Caco-2 (cell line): ENCODE measurements around the gene SYMPK. TPM values are rescaled to one million over a fixed set of nuclear protein-coding genes. Genes with fewer than 3 reads are reported as not detected.
A peak's percentile ranks its signal among the peaks of the same experiment; 100 is the strongest.

ENCODE experiments used
- BruUV-seq: library from RNA; stranded (reverse); fragments of 400-500 nt; replicated peaks from 2 replicates; lab custom pipeline; 2021; lab: Mats Ljungman, UMichigan
- CTCF ChIA-PET: fragments of 300-600 bp; sonication (Branson Sonifier 250); formaldehyde crosslinking; loops from one replicate; lab custom pipeline; 2022; ENCODE audit warnings: antibody characterized with exemption; lab: Charles Lee
- POLR2A ChIA-PET: fragments of 300-600 bp; sonication (Branson Sonifier 250); formaldehyde crosslinking; loops from one replicate; lab custom pipeline; 2022; ENCODE audit warnings: antibody characterized with exemption; lab: Charles Lee
- DNase-seq, 2 experiments: peaks; one replicate each; pipeline versions ENCODE4 v3.0.0 to v3.0.0-alpha.2; 2020 to 2022
- H3K27me3 ChIP-seq: replicated peaks from 2 replicates; pipeline ENCODE4 v1.6.0; 2011; ENCODE audit warnings: low read length; ENCODE audit not compliant: control insufficient read depth, insufficient read depth
- H3K36me3 ChIP-seq: 2 replicates; pipeline ENCODE4 v1.5.1; 2011; ENCODE audit warnings: low read length; ENCODE audit not compliant: control insufficient read depth, insufficient read depth
- H3K4me1 ChIP-seq: fragments of 250-450 bp; sonication (Bioruptor Pico); 2 replicates; pipeline ENCODE4 v1.5.1; 2020; ENCODE audit warnings: mild to moderate bottlenecking
- H3K4me3 ChIP-seq: 2 replicates; pipeline ENCODE4 v1.5.1; 2011; ENCODE audit warnings: low read depth, mild to moderate bottlenecking, control low read depth, low read length
- H3K9me3 ChIP-seq: fragments of 250-450 bp; sonication (Bioruptor Pico); 2 replicates; pipeline ENCODE4 v1.5.1; 2020; ENCODE audit warnings: mild to moderate bottlenecking, moderate library complexity
- H3K27ac Mint-ChIP-seq: one replicate; pipeline ENCODE4 v1.8.0; 2022; ENCODE audit warnings: mixed read lengths; ENCODE audit not compliant: unreplicated experiment
- H3K27me3 Mint-ChIP-seq: one replicate; pipeline ENCODE4 v1.8.0; 2022; ENCODE audit warnings: mixed read lengths; ENCODE audit not compliant: insufficient read depth, unreplicated experiment
- H3K36me3 Mint-ChIP-seq: one replicate; pipeline ENCODE4 v1.8.0; 2022; ENCODE audit warnings: mild to moderate bottlenecking, mixed read lengths; ENCODE audit not compliant: insufficient read depth, unreplicated experiment
- H3K4me1 Mint-ChIP-seq: one replicate; pipeline ENCODE4 v1.8.0; 2022; ENCODE audit warnings: low read depth, mixed read lengths; ENCODE audit not compliant: unreplicated experiment
- H3K4me3 Mint-ChIP-seq: one replicate; pipeline ENCODE4 v1.8.0; 2022; ENCODE audit warnings: mild to moderate bottlenecking, moderate library complexity, mixed read lengths; ENCODE audit not compliant: unreplicated experiment
- H3K9me3 Mint-ChIP-seq: one replicate; pipeline ENCODE4 v1.8.0; 2022; ENCODE audit warnings: mixed read lengths; ENCODE audit not compliant: unreplicated experiment
- intact Hi-C: fragments of 100-400 bp; cut with micrococcal nuclease; formaldehyde crosslinking; loops from one replicate; pipeline ENCODE4 v1.10.0; 2022; ENCODE audit not compliant: unreplicated experiment
- total RNA-seq: library from RNA; stranded (reverse); gene quantifications from 2 replicates; pipeline ENCODE4 v1.2.3, GENCODE V29; 2022
- TF ChIP-seq, protein P1 (sequence below), 2 experiments: fragments of 200-600 bp in 1 of 2; IDR thresholded peaks; 1 replicate in 1 of 2; 2 replicates in 1 of 2; pipeline versions ENCODE4 v1.5.1 to v1.8.0; 2011 to 2022; ENCODE audit warnings: antibody characterized with exemption in 1 of 2, control low read depth in 1 of 2, inconsistent platforms in 1 of 2, low read depth in 1 of 2, low read length in 1 of 2, mild to moderate bottlenecking in 1 of 2, moderate library complexity in 1 of 2; ENCODE audit not compliant: insufficient read depth in 1 of 2, severe bottlenecking in 1 of 2, unreplicated experiment in 1 of 2

The SYMPK gene
- total RNA-seq, 1 experiment from 2014 or later = 81.8 TPM

DNA sequence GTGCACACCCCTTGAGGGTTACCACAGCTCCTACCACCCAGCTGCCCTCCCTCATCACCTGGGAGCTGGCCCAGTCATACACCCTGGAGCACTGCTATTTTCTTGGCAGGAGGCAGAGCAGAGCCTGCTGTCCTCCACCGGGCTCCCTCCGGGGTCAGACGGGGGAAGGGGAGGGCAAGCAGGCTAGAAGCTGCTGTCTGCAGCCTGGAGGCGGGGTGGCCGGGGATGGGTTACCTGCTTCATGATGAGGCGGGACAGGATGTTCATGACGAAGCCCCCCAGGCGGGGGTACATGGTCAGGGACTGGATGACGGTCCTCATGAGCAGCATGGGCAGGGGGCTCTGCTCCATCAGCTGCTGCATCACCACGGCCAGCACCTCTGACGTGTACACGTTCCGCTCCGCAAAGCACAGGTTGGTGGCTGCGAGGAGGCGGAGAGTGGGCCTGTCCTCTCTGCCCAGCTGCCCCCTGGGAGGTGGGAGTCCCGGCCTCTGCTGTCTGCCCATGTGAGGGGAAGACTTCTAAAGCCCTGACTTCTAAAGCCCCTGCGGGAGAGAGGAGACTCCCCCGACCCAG is 45.1 kb downstream of the SYMPK start:
- Mint-ChIP-seq H3K27me3 (no peaks in the 10 kb centered on the region), H3K4me3 (no peak overlapping the region), H3K9me3 (no peaks in the 10 kb centered on the region), H3K27ac (no peak overlapping the region), H3K4me1 (peaks cover 14% of the 10 kb centered on the region), H3K36me3 (peaks cover 62% of the 10 kb centered on the region)
- Histone ChIP-seq H3K9me3 (no peaks in the 10 kb centered on the region), H3K4me1 (peaks cover 6% of the 10 kb centered on the region; the same call in 1 of the 2 replicates), H3K4me3 (no peak overlapping the region), H3K36me3 (peaks cover 2% of the 10 kb centered on the region), H3K27me3 (no peaks in the 10 kb centered on the region)
- DNase-seq = peak in 1 of 2 experiments; percentile 41
- POLR2A ChIA-PET = interaction anchor here (1.0 to 1.3 kb wide), 2 partner anchors 46 to 68 kb away, joined by 3 to 4 read pairs; partner anchors contain the start of gene IRF2BP1
- intact Hi-C loops = loop anchor here (1.0 to 10.0 kb wide), 2 partner anchors 65 to 197 kb away; no protein-coding TSS in a partner anchor
- BruUV-seq = no TSS peak
- TF ChIP-seq, protein P1, sequence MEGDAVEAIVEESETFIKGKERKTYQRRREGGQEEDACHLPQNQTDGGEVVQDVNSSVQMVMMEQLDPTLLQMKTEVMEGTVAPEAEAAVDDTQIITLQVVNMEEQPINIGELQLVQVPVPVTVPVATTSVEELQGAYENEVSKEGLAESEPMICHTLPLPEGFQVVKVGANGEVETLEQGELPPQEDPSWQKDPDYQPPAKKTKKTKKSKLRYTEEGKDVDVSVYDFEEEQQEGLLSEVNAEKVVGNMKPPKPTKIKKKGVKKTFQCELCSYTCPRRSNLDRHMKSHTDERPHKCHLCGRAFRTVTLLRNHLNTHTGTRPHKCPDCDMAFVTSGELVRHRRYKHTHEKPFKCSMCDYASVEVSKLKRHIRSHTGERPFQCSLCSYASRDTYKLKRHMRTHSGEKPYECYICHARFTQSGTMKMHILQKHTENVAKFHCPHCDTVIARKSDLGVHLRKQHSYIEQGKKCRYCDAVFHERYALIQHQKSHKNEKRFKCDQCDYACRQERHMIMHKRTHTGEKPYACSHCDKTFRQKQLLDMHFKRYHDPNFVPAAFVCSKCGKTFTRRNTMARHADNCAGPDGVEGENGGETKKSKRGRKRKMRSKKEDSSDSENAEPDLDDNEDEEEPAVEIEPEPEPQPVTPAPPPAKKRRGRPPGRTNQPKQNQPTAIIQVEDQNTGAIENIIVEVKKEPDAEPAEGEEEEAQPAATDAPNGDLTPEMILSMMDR (IDR thresholded peaks at IDR 0.05; ENCODE audit: insufficient read depth in 1 of 2, low read depth in 1 of 2, low read length in 1 of 2, severe bottlenecking in 1 of 2, unreplicated experiment in 1 of 2) = no peak
- CTCF ChIA-PET = interaction anchor here (0.7 to 2.8 kb wide), 11 partner anchors 11 to 1611 kb away, joined by 3 to 46 read pairs (median 12); partner anchors contain the start of genes FOXA3, IRF2BP1, MYPOP and SIX5

DNA sequence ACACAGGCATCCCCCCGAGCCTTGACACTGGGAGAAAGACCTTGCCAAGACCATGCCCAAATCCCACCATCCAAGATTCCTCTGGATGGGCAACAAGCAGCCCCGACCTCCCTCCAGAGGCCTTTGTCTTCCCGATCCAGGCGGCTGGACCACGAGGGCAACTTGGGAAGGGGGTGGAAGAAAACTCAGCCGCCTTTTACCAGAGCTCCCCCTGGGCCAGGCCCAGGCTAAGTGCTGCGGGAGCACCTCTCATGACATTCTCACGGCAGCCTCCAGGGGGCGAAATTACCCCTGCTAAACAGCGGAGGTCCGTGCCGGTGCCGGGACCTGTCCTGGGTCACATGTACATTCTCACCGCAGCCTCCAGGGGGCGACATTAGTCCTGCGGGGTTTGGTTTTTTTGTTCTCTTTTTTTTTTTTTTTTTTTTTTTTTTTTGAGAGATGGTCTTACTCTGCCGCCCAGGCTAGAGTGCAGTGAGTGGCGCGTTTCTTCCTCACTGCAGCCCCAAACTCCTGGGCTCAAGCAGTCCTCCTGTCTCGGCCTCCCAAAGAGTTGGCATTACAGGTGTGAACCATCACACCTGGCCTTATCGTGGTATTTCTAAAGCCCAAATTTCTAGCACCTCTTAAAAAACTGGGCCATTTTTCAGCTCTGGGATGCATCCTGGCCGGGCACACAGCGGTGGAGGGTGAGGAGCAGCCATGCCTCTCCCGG is 45.8 kb downstream of the SYMPK start:
- H3K27me3 Mint-ChIP-seq = no peaks in the 10 kb centered on the region
- H3K27ac Mint-ChIP-seq = no peak overlapping the region
- POLR2A ChIA-PET = interaction anchor here (0.6 to 1.3 kb wide), 4 partner anchors 46 to 73 kb away, joined by 3 to 5 read pairs (median 4); partner anchors contain the start of gene IRF2BP1

More for the DNA sequence above, 45.8 kb downstream of the SYMPK start:
- Histone ChIP-seq H3K36me3 (no peaks in the 10 kb centered on the region; the same call in 1 of the 2 replicates), H3K27me3 (no peaks in the 10 kb centered on the region), H3K9me3 (no peaks in the 10 kb centered on the region), H3K4me1 (peaks cover 6% of the 10 kb centered on the region; the same call in 1 of the 2 replicates), H3K4me3 (no peak overlapping the region)
- no TSS peak for BruUV-seq
- CTCF ChIA-PET = interaction anchor here (0.6 to 2.8 kb wide), 40 partner anchors 9 to 1610 kb away, joined by 3 to 46 read pairs (median 5); partner anchors contain the start of genes CCDC61, DMPK, DMWD and FBXO46
- TF ChIP-seq, protein P1 (IDR thresholded peaks at IDR 0.05; ENCODE audit: insufficient read depth in 1 of 2, low read depth in 1 of 2, low read length in 1 of 2, severe bottlenecking in 1 of 2, unreplicated experiment in 1 of 2) = peak; percentile 97 to 99
- intact Hi-C loops = loop anchor here (1.0 to 10.0 kb wide), 2 partner anchors 66 to 198 kb away; no protein-coding TSS in a partner anchor
- H3K4me1 Mint-ChIP-seq = peaks cover 14% of the 10 kb centered on the region
- H3K36me3 Mint-ChIP-seq = peaks cover 60% of the 10 kb centered on the region
- no peak overlapping the region for H3K4me3 Mint-ChIP-seq
- H3K9me3 Mint-ChIP-seq = no peaks in the 10 kb centered on the region
- DNase-seq = peak; percentile 96 to 98
